CD4-positive, alpha-beta T cell (primary cell): ENCODE results near the gene APC2. TPM values are rescaled to one million over a fixed set of nuclear protein-coding genes. Genes with fewer than 3 reads are reported as not detected.
"Not testable (repeated sequence)": the region's sequence is repeated elsewhere in the genome, so short reads cannot be mapped to it uniquely, and the experiment has no call there.

Experiments used
- ATAC-seq: fragments of 200-7000 bp; cut with Tn5 transposase; one replicate; pipeline ENCODE4 v1.10.0; 2022; ENCODE audit warnings: mild to moderate bottlenecking; ENCODE audit not compliant: poor library complexity
- CTCF ChIA-PET: fragments of 350-600 bp; sonication (Branson Sonifier 250); formaldehyde crosslinking; loops from one replicate; lab custom pipeline; 2021; ENCODE audit warnings: antibody characterized with exemption, inconsistent platforms; lab: Charles Lee
- POLR2A ChIA-PET: fragments of 350-600 bp; sonication (Branson Sonifier 250); formaldehyde crosslinking; loops from one replicate; lab custom pipeline; 2021; ENCODE audit warnings: antibody characterized with exemption, inconsistent platforms; lab: Charles Lee
- DNase-seq, 14 experiments: peaks; one replicate each; pipeline ENCODE4 v3.0.0-alpha.2; 2013 to 2020; ENCODE audit warnings: mixed read lengths in 2 of 14
- H3K27ac ChIP-seq, 2 donors: one replicate each; pipeline versions ENCODE4 v1.5.1 to v1.7.0; 2013; ENCODE audit warnings: low read length in 2 of 2, low read depth in 1 of 2, mild to moderate bottlenecking in 1 of 2
- H3K27me3 ChIP-seq, 2 experiments: 1 replicate in 1 of 2; 2 replicates in 1 of 2; pipeline versions ENCODE4 v1.6.1 to v1.7.0; 2013; ENCODE audit warnings: low read length in 2 of 2, control low read depth in 1 of 2, mild to moderate bottlenecking in 1 of 2, moderate library complexity in 1 of 2; ENCODE audit not compliant: insufficient read depth in 2 of 2, control insufficient read depth in 1 of 2
- H3K36me3 ChIP-seq: one replicate; pipeline ENCODE4 v1.6.1; 2013; ENCODE audit warnings: low read length, control low read depth; ENCODE audit not compliant: insufficient read depth
- H3K4me1 ChIP-seq: one replicate; pipeline ENCODE4 v1.6.1; 2013; ENCODE audit warnings: low read length, control low read depth; ENCODE audit not compliant: insufficient read depth
- H3K4me3 ChIP-seq: one replicate; pipeline ENCODE4 v1.5.1; 2013; ENCODE audit warnings: mild to moderate bottlenecking, low read length, moderate library complexity
- H3K9me3 ChIP-seq, 2 experiments: 1 replicate in 1 of 2; 2 replicates in 1 of 2; pipeline versions ENCODE4 v1.6.1 to v1.7.0; 2013; ENCODE audit warnings: low read length in 2 of 2, mild to moderate bottlenecking in 2 of 2, control low read depth in 1 of 2, moderate library complexity in 1 of 2; ENCODE audit not compliant: control insufficient read depth in 1 of 2, insufficient read depth in 1 of 2
- H3K27ac Mint-ChIP-seq: one replicate; pipeline ENCODE4 v1.8.0; 2020; ENCODE audit warnings: mixed read lengths
- H3K27me3 Mint-ChIP-seq: one replicate; pipeline ENCODE4 v1.8.0; 2021; ENCODE audit warnings: mixed read lengths
- H3K36me3 Mint-ChIP-seq: one replicate; pipeline ENCODE4 v1.8.0; 2021; ENCODE audit warnings: low read depth, mixed read lengths
- H3K4me1 Mint-ChIP-seq: one replicate; pipeline ENCODE4 v1.8.0; 2021; ENCODE audit warnings: low read depth, mixed read lengths
- H3K4me3 Mint-ChIP-seq: one replicate; pipeline ENCODE4 v1.8.0; 2020; ENCODE audit warnings: mild to moderate bottlenecking, mixed read lengths
- H3K9me3 Mint-ChIP-seq: one replicate; pipeline ENCODE4 v1.8.0; 2020; ENCODE audit warnings: mixed read lengths
- intact Hi-C, 2 experiments: fragments of 100-400 bp; cut with DNase I in 1 of 2; cut with micrococcal nuclease in 1 of 2; formaldehyde crosslinking; loops; one replicate each; pipeline versions ENCODE4 v1.15.1 to v1.9.0; 2023 to 2025; cut with DNase I, micrococcal nuclease
- total RNA-seq, 174 experiments: library from RNA in 2 of 174; stranded (reverse) in 2 of 174; gene quantifications; one replicate each; pipeline ENCODE4 v1.2.3 and lab custom pipeline; 2021 to 2026
- TF ChIP-seq, protein P1 (sequence below): fragments of 200-600 bp; IDR thresholded peaks from one replicate; pipeline ENCODE4 v1.8.0; 2022; ENCODE audit warnings: antibody characterized with exemption, mild to moderate bottlenecking

The APC2 gene
- total RNA-seq, 2 experiments from 2014 or later = 0.20 to 0.30 TPM

- TF ChIP-seq, protein P1, sequence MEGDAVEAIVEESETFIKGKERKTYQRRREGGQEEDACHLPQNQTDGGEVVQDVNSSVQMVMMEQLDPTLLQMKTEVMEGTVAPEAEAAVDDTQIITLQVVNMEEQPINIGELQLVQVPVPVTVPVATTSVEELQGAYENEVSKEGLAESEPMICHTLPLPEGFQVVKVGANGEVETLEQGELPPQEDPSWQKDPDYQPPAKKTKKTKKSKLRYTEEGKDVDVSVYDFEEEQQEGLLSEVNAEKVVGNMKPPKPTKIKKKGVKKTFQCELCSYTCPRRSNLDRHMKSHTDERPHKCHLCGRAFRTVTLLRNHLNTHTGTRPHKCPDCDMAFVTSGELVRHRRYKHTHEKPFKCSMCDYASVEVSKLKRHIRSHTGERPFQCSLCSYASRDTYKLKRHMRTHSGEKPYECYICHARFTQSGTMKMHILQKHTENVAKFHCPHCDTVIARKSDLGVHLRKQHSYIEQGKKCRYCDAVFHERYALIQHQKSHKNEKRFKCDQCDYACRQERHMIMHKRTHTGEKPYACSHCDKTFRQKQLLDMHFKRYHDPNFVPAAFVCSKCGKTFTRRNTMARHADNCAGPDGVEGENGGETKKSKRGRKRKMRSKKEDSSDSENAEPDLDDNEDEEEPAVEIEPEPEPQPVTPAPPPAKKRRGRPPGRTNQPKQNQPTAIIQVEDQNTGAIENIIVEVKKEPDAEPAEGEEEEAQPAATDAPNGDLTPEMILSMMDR = no peak
- POLR2A ChIA-PET = interaction anchor here (1.0 kb wide), 1 partner anchor 10 kb away, joined by 3 read pairs; no protein-coding TSS in a partner anchor
- H3K27me3 ChIP-seq = no peaks in the 10 kb centered on the region
- DNase-seq = no peak
- H3K36me3 ChIP-seq = peaks cover 75% of the 10 kb centered on the region
- H3K27ac ChIP-seq = no peak overlapping the region
- peaks cover 38% of the 10 kb centered on the region for H3K4me1 ChIP-seq
- CTCF ChIA-PET = no interaction called here
- Mint-ChIP-seq H3K36me3 (peaks cover 72% of the 10 kb centered on the region), H3K4me1 (peaks cover 26% of the 10 kb centered on the region), H3K4me3 (no peak overlapping the region), H3K27me3 (no peaks in the 10 kb centered on the region), H3K9me3 (no peaks in the 10 kb centered on the region), H3K27ac (no peak overlapping the region)
- no peaks in the 10 kb centered on the region for H3K9me3 ChIP-seq
- no peak overlapping the region for H3K4me3 ChIP-seq
- no peak for ATAC-seq
- intact Hi-C loops = no loop called here
These were observed 30.8 kb upstream of the APC2 start for GRCh38 chr19:1418951-1419738.

GRCh38 chr19:1420085-1420484 lies 29.8 kb upstream of the APC2 start:
- not testable (repeated sequence) for ATAC-seq, H3K4me3 ChIP-seq

GRCh38 chr19:1420590-1420989 lies 29.3 kb upstream of the APC2 start:
- H3K27me3 ChIP-seq = no peaks in the 10 kb centered on the region
- DNase-seq (no peak), ATAC-seq (no peak)
- H3K36me3 ChIP-seq = peaks cover 89% of the 10 kb centered on the region
- TF ChIP-seq, protein P1 = no peak
- Mint-ChIP-seq H3K27me3 (no peaks in the 10 kb centered on the region), H3K27ac (no peak overlapping the region), H3K4me3 (no peak overlapping the region), H3K4me1 (peaks cover 17% of the 10 kb centered on the region), H3K9me3 (no peaks in the 10 kb centered on the region), H3K36me3 (peaks cover 76% of the 10 kb centered on the region)
- CTCF ChIA-PET = no interaction called here
- peaks cover 24% of the 10 kb centered on the region for H3K4me1 ChIP-seq
- no peak overlapping the region for H3K4me3 ChIP-seq
- H3K9me3 ChIP-seq = no peaks in the 10 kb centered on the region
- intact Hi-C loops = no loop called here
- POLR2A ChIA-PET = no interaction called here
- no peak overlapping the region for H3K27ac ChIP-seq

More at GRCh38 chr19:1420085-1420484, 29.8 kb upstream of the APC2 start:
- H3K27me3 ChIP-seq, H3K9me3 ChIP-seq, POLR2A ChIA-PET, H3K4me3 Mint-ChIP-seq, H3K27ac Mint-ChIP-seq, H3K27me3 Mint-ChIP-seq, DNase-seq, H3K27ac ChIP-seq, H3K9me3 Mint-ChIP-seq, CTCF ChIA-PET, intact Hi-C loops: not testable (repeated sequence)
- H3K36me3 ChIP-seq = peaks cover 84% of the 10 kb centered on the region
- H3K4me1 Mint-ChIP-seq = peaks cover 22% of the 10 kb centered on the region
- peaks cover 29% of the 10 kb centered on the region for H3K4me1 ChIP-seq
- H3K36me3 Mint-ChIP-seq = peaks cover 76% of the 10 kb centered on the region
